OCI-LY7 (cell line): ENCODE results near the gene NPFF.
"Not testable (repeated sequence)": the region's sequence is repeated elsewhere in the genome, so short reads cannot be mapped to it uniquely, and the experiment has no call there.

Source experiments
- EZH2phosphoT487 ChIP-seq: fragments of 200-600 bp; sonication (generic); IDR thresholded peaks from 2 replicates; pipeline ENCODE4 v1.6.1; 2018; ENCODE audit warnings: low read depth, borderline replicate concordance, mild to moderate bottlenecking, mixed run types, antibody characterized with exemption, low read length, moderate library complexity, mixed read lengths
- TF ChIP-seq, protein P1 (sequence below): fragments of 200-600 bp; sonication (generic); conservative IDR thresholded peaks from 2 replicates; pipeline ENCODE4 v1.5.1; 2014; ENCODE audit warnings: mild to moderate bottlenecking, antibody characterized with exemption, low read length, moderate library complexity, mixed read lengths

DNA sequence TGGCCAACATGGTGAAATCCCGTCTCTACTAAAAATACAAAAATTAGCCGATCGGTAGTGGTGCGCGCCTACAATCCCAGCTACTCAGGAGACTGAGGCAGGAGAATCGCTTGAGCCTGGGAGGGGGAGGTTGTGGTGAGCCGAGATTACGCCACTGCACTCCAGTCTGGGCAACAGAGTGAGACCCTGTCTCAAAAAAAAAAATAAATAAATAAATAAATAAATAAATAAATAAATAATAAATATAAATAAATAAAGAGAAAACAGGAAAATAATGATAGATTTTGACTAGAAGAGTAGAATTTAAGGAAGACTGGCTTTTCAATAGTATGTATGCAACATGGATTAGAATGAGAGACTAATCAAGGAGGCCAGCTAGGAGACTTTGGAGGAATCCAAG lies 42.8 kb upstream of the NPFF start:
- TF ChIP-seq, protein P1, sequence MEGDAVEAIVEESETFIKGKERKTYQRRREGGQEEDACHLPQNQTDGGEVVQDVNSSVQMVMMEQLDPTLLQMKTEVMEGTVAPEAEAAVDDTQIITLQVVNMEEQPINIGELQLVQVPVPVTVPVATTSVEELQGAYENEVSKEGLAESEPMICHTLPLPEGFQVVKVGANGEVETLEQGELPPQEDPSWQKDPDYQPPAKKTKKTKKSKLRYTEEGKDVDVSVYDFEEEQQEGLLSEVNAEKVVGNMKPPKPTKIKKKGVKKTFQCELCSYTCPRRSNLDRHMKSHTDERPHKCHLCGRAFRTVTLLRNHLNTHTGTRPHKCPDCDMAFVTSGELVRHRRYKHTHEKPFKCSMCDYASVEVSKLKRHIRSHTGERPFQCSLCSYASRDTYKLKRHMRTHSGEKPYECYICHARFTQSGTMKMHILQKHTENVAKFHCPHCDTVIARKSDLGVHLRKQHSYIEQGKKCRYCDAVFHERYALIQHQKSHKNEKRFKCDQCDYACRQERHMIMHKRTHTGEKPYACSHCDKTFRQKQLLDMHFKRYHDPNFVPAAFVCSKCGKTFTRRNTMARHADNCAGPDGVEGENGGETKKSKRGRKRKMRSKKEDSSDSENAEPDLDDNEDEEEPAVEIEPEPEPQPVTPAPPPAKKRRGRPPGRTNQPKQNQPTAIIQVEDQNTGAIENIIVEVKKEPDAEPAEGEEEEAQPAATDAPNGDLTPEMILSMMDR: not testable (repeated sequence)
- TF ChIP-seq EZH2phosphoT487: not testable (repeated sequence)
